HG03558 (cell line): Measurements from ENCODE around the gene ARMH3.

Experiments
- ATAC-seq: cut with Tn5 transposase; IDR thresholded peaks from one replicate; pipeline ENCODE4 v1.9.1; 2021; ENCODE audit warnings: moderate number of reproducible peaks; ENCODE audit not compliant: unreplicated experiment; ENCODE audit errors: extremely low read depth

The ARMH3 gene

GRCh38 chr10:101950213-101950612 lies 105.8 kb downstream of the ARMH3 start:
- ATAC-seq: no peak

DNA sequence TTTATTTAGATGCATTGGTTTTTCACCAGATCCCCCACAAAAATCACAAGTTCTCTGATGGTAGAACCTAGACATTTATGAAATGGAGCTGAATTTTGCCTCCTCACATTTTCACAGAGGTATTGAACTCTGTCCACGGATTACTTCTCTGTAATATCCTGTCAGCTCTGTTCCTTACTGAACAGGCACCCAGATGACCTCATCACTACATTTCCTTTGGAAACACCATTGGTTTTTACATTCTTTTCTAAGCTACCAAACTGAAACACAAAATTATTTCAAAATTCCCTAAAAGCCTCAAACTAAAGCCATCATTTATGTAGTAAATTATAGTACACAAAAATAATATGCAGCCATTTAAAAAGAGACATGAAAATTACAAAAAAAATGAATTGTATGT lies 114.1 kb downstream of the ARMH3 start:
- ATAC-seq: no peak

DNA sequence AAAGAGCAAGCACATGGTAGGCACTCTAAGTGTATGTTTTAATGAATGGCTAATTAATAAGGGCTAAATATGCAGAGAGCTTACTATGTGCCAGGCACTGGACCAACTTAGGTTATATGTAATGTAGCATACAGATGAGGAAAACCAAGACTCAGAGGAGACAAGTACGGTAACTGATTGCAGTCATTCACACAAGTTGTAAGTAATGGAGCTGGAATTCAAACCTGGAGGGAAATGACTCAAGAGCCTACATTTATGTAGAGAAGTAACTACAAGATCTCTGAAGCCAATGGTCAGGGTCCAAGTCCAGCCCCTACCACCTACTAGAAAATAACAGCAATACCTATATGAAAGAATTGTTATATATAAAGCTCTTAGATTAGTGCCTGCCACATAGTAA lies 115.1 kb downstream of the ARMH3 start:
- ATAC-seq: no peak

GRCh38 chr10:101939729-101940128 lies 116.2 kb downstream of the ARMH3 start:
- no peak for ATAC-seq

- ATAC-seq: no peak
These were observed 116.8 kb downstream of the ARMH3 start for GRCh38 chr10:101939008-101939648.

DNA sequence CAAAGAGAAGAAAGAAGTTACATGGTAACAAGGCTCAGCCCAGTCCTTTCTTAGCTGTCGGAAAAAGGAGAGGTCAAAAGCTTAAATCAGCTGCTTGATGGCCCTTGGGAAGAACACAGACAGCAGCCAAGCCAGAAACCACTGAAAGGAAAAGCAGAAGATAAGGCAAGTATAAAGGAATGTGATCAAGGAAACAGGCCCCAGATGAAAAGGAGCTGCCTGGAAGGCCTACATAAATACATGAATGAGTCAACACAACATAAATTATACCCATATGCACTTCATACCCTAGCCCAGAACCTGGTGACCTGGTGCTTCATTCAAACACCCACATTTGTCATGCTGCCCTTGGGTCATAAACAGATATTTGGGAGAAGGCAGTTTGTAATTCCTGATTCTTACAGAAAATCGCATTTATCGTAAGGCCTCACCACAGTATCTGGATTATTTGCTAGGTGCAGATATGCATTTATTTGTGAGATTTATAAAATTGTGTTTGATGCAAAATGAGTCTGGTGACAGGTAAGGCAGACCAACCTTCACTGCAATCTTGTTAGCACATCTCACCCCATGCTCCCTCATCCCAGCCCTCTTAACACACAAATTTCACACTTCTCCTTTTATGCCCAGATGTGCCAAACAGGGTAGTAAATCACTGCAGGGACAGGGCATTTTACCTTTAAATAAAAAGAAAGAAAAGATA lies 117.5 kb downstream of the ARMH3 start:
- ATAC-seq: no peak

GRCh38 chr10:101935431-101935830 lies 120.5 kb downstream of the ARMH3 start:
- no peak for ATAC-seq

DNA sequence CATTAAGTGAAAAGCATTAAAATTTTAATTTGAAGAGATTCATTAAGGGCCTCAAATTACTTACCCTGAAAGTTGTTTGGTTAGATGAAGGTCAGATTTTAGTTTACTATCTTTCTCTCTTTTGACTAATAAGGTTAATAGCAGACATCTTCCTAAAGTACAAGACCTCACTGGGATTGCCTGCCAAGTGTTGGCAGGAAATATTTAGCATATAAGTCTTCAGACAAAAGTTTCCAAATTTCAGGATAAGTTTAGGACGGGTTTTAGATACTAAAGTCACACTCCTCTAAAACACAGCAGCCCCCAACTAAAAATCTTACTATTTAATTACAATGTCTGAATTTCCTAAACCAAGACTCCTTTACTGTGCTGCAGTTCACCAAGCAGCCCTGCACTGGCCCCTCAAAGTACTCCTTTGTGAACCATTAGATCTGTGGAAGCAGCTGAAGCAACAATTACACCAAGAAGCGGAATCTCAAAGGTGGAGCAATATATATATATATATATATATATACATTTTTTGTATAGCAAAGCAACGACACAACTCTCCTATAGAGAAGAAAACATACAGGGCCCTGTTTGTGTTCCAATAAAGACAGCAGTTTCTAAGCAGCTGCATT lies 121.2 kb downstream of the ARMH3 start:
- ATAC-seq: no peak

- ATAC-seq: no peak
These were observed 122.0 kb downstream of the ARMH3 start for GRCh38 chr10:101933976-101934375.

DNA sequence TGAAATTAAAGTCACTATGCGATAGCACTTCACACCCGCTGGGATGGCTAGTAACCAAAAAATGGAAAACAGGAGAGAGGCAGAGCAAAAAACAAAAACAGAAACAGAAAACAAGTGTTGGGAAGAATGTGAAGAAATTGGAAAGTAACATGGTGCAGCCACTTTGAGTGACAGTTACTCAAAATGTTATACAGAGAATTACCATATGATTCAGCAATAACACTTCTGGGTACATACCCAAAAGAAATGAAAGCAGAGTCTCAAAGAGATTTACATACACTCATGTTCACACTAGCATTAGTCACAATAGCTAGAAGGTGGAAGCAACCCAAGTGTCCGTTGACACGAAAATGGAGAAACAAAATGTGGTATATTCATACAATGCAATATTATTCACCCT lies 123.8 kb downstream of the ARMH3 start:
- no peak for ATAC-seq

DNA sequence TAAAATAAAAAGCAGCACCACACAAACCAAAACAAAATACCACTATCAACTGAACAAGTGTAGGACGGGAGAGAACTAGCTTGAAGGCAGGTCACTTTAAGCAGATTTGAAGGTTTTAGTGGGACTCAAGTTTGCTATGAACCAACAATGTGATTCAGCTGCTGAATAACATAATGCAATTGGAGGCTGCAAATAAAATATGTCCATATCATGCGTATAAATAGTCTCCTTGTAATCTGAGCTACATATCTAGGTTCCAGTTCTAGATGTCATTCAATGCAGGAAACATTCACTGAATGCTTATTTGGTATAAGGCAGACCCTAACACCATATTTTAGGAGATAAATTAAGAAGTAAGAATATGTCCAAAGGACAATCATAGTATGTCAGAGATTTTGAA lies 130.9 kb downstream of the ARMH3 start:
- ATAC-seq: no peak

GRCh38 chr10:101923256-101923655 lies 132.7 kb downstream of the ARMH3 start:
- no peak for ATAC-seq

DNA sequence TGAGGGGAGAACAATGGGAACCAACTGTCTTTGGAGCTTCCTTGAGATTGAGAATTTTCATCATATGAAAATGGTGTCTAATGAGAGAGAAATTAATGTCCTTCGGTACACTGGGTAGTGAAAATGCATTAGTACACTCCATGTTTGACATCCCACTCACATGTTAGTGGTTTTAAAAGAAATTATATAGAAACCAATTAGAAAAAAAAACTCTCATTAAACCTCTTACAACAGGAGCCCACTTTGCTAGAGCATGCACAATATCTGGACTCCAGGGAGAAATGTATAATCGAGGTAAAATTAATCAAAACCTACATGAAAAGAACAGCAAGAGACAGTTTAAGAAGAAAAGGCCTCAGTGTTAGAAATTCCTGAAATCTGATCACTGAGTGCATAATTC lies 133.1 kb downstream of the ARMH3 start:
- ATAC-seq: no peak

- no peak for ATAC-seq
These were observed 135.4 kb downstream of the ARMH3 start for GRCh38 chr10:101920546-101920945.

GRCh38 chr10:101919026-101919770 lies 136.8 kb downstream of the ARMH3 start:
- ATAC-seq: no peak

DNA sequence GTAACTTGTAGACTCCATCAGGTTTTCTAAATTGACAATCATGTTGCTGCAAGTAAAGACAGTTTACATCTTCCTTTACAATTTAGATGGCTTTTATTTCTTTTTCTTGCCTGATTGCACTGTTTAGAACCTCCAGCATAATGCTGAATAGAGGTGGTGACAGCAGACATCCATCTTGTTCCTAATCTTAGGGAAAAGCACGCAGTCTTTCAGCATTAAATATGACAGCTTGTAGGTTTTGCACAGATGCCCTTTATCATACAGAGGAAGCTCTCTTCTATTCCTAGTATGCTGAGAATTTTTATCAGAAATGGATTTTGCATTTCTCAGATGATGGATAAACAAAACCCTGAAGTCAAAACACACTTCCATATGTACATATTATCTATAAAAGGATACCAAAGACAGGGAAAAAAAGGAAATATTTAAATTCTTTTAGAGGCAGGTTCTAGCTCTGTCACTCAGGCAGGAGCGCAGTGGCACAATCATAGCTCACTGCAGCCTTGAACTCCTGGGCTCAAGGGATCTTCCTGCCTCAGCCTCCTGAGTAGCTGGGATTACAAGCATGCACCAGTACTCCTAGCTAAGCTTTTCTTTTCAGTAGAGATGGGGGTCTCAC lies 143.3 kb downstream of the ARMH3 start:
- ATAC-seq: no peak

DNA sequence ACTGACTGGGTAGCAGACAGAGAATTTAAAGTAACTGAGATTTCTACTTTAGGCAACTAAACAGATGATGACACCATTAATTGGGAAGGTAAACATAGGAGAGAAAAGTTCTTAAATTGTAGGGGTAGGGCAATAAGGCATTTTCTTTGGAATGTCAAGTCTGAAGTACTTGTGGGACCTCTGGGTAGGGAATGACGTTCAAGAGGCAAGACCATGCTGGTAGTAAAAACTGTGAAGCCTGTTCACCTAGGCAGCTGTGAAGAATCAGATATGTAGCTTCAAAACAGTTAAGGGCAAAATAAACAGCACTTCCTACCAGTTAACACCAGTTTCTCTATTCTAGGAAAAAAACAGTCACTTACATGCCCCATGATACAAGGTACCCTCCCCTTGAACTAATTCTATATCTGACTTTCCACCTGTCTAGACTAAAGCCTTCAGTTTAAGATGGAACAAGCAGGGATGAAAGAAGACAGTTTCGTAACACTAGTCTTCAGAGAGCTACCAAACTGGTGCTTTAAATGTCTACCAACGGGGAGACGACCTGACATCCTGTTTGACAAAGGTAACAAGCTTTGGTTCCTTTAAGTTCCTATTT lies 149.3 kb downstream of the ARMH3 start:
- no peak for ATAC-seq

DNA sequence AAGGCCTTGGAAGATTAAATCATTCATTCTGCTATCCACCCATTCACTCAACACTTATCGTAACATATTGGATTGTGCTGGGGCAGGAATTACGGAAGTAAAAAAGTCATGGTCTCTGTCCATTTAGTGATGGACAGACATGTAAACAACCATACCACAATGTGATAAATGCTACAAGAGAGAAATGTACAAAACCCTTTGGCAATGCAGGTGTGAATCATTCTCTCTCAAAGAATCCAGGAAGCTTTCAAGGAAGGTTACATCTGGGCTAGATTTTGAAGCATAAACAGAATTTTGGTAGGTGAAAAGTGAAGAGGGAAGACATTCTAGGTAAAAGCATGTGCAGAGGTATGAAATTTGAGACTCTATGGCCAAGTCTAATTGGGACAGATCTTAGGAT lies 150.7 kb downstream of the ARMH3 start:
- ATAC-seq: no peak

GRCh38 chr10:101903827-101904550 lies 152.0 kb downstream of the ARMH3 start:
- ATAC-seq: peak; percentile 35

DNA sequence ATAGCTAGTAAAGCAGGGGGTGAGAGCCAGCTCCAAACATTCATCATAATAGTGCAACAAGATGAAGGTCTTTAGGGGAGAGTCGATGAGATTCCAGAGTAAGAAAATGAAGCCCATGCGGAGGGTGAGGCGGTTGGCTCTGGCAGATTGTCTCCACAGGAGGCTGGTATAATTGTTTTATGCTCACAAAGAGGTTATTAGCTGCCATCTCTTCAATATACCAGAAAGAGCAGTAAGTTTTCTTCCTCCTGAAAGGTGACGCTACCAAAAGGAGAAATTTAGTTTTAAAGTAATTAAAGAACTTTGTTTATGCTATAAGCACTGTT lies 153.2 kb downstream of the ARMH3 start:
- no peak for ATAC-seq
